GM19452 (cell line): ENCODE measurements around the gene SSR4.
"Not testable (repeated sequence)": the region's sequence is repeated elsewhere in the genome, so short reads cannot be mapped to it uniquely, and the experiment has no call there.

Source experiments
- ATAC-seq: cut with Tn5 transposase; IDR thresholded peaks from one replicate; pipeline ENCODE4 v1.9.1; 2021; ENCODE audit not compliant: unreplicated experiment

SSR4 gene

DNA sequence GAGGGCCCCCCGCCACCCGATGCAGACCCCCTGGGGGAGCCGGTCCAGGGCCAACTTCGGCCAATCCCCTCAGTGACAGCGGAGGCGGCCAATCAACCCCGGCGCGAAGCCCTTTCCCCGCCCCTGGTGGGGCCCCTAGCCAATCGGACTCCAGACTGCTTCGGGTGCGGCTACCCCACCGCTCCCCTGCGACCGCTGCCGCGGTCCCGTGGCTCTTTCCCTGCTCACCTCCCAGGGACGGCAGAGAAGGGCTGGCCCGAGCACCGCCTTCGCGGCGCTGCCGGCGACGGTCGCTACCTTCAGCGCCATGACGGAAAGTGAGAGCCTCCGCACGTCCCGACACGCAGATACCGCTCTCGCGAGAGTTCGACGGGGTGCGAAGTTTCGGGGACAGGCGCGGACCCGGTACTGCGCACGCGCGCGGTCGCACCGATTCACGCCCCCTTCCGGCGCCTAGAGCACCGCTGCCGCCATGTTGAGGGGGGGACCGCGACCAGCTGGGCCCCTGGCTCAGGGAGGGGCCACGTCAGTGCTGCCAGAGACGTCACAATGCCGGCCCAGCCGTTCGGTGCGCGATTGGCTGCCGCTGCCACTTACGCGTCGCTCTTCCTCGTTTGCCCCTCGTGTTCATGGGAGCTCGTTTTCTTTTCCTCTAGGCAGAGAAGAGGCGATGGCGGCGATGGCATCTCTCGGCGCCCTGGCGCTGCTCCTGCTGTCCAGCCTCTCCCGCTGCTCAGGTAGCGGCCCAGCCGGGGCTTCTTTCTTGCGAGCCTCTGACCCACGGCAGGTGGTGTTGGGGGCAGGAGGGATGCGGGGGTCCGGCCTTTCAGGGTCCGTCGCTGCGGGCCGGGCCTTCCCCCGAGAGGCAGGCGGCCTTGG, at the start of gene SSR4, which contains the start of gene IDH3G:
Gene SSR4, plus strand, starts transcription at position 651 of the 879 bp plus-strand sequence. Its CDS starts 20 bp downstream, at position 671.
Gene IDH3G, minus strand, starts transcription at position 358 of the 879 bp plus-strand sequence. Its CDS starts 49 bp downstream, at position 309.
- peak; percentile 89 for ATAC-seq

DNA sequence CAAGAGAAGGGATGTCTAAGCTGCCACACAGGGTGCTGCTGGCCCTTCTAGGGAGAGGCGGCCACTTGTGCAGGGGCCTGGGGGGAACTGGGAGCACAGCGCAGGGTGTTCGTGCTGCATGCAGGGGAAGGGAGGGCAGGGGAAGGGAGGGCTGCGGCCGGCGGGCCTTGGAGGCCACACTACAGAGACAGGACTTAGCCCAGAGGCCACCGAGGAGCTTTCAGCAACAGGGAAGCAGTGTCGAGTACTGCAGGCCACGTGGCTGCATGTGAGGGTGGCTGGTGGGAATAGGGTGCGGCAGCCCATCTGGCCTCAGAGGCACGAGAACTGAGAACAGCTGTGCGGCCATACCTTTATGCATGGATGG, 49.4 kb upstream of the SSR4 start:
- ATAC-seq: not testable (repeated sequence)

DNA sequence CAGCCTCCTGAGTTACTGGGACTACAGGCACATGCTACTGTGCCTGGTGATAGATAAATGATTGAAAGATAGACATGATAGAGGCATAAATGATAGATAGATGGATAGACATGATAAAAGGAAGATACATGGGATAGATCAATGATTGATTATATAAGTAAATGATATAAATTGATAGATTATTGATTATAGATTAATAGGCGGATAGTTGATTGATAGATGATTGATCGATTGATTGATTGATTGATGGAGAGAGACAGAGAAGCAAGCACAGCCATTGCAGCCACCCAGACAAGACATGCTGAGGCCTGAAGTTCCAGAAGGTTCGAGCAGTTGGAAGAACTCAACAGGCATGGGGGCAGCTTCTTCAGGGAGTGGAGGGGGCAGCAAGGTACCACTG, 48.1 kb upstream of the SSR4 start:
- no peak for ATAC-seq

DNA sequence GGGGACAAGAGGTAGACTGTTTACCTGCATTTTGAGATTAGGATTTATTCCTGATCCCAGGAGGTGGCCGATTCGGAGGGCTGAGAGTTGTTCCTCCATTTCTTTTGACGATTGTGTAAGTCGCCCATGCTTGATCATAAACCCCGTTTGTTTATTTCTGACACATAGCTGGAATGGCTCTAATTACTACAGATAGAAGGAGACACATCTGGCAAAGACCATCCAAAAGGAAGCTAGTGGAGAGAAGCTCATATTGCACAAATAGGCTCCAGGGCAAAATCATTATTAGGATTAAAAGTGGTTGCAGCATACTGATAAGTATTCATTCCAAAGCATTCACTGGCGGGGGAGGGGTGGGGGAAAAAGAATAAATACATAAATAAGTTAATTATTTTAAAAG, 47.5 kb upstream of the SSR4 start:
- not testable (repeated sequence) for ATAC-seq

- ATAC-seq: not testable (repeated sequence)
Observed at GRCh38 chrX:153749017-153749416, 45.5 kb upstream of the SSR4 start.

DNA sequence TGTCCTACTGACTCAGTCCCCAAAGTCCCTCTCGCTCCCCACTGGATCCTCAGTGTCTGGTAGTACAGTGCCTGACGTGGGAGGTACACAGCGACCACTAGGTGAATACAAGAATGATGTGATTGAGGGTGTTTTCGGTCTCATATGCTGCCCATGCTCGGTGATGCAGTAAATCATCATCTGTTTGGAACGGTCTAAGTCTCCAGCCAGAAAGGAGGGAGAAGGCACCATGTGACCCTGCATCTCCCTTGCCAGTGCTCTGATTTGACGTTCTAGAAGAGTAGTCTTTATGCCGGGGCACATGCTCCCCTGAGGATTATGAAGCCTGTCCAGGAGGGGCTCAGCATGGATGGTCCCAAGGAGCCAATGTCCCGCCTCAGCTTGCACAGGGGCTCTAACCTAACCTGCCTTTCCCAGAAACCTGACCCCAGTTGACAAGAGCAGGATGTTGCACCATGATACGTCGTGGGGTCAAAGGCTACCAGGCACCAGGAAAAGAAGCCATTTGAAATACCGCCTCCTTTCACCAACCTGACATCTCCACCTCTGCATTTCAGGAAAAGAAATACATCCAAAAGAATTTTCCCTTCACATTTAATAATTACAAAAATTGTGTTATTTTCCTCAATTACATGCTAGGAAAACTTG, 44.2 kb upstream of the SSR4 start:
- ATAC-seq: no peak

- ATAC-seq: no peak
Observed at GRCh38 chrX:153755136-153755535, 39.3 kb upstream of the SSR4 start.

DNA sequence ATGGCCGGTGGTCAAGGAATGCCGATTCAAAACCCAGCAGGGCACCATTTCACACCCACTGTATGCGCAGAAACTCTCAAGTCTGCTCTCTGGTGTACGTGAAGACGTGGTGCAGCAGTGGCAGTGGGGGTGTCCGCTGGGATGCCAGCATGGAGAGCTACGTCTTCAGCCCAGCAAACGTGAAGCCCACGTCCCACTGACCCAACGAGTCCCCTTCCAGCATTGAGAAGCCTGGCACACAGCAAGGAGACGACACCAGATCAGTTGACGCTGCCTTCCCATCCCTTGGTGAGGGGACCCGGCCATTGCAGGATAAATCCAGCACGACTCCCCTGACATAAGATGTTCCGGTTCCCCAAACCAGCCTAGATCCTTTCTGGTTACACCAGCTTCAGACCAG, 32.6 kb upstream of the SSR4 start:
- no peak for ATAC-seq

GRCh38 chrX:153762626-153763173, 31.8 kb upstream of the SSR4 start:
- no peak for ATAC-seq

- no peak for ATAC-seq
Observed at GRCh38 chrX:153763298-153763932, 31.1 kb upstream of the SSR4 start.

DNA sequence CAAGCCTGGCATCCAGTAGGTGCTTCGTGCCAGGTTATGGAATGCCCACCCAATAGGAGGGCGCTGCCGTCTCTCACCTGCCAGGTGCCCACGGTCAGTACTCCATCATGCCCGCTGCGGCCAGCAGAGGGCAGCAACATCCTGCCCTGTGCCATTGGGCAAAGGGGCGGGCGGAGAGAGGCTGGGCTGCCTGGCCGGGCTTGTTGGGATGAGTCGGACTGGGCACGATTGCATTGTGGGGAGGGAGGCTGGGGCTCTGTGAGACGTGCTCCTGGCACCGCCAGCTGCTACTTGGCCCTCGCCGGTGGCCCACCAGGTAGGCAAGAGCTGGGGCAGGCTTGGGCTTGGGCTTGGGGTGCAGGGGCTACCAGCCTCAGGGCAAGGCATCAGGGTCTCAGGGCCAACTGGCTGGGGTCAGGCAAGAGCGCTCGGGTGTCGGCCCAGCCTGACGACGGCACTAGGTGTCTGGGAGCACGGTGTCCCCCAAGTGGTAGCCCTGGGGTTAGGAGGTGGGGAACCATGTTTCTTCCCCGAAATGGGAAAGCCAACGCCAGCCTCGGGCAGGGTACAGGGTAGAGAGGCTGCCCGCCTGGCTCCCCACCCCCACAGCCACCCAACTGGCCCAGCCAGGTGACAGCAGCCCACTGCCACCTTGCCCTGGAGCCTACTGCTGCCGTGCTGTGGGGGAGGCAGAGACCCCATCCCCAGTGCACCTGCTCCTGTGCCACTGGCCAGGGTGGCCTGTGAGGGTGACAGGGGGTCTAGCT, 30.3 kb upstream of the SSR4 start, which contains the start of gene PLXNB3:
Gene PLXNB3, plus strand, starts transcription at position 261 of the 767 bp plus-strand sequence. CDS start 1,287 bp downstream, outside the sequence.
- peak; percentile 51 for ATAC-seq

- ATAC-seq: no peak
Observed at GRCh38 chrX:153764786-153765137, 29.7 kb upstream of the SSR4 start.

GRCh38 chrX:153765138-153766079, 29.1 kb upstream of the SSR4 start:
- ATAC-seq: no peak

GRCh38 chrX:153766098-153766817, 28.2 kb upstream of the SSR4 start:
- no peak for ATAC-seq

GRCh38 chrX:153766871-153767673, 27.4 kb upstream of the SSR4 start:
- no peak for ATAC-seq

- no peak for ATAC-seq
Observed at GRCh38 chrX:153767674-153768055, 26.8 kb upstream of the SSR4 start.

- no peak for ATAC-seq
Observed at GRCh38 chrX:153768311-153769157, 25.9 kb upstream of the SSR4 start.
